Choroid plexus epithelial cell (primary cell): Measurements from ENCODE around the gene ATP1A1.

Experiments used
- DNase-seq: peaks from one replicate; pipeline ENCODE4 v3.0.0-alpha.2; 2010; ENCODE audit warnings: low read depth
- H3K4me3 ChIP-seq: 2 replicates; pipeline ENCODE4 v1.5.1; 2011; ENCODE audit warnings: low read depth, mild to moderate bottlenecking, control low read depth, low read length, moderate library complexity
- CTCF ChIP-seq: conservative IDR thresholded peaks from 2 replicates; pipeline ENCODE4 v1.5.1; 2011; ENCODE audit warnings: low read depth, mild to moderate bottlenecking, control low read depth, inconsistent platforms, low read length, moderate library complexity

The ATP1A1 gene

GRCh38 chr1:116329524-116330341 is 43.3 kb upstream of the ATP1A1 start:
- DNase-seq, result peak; percentile 27
- TF ChIP-seq CTCF, result no peak
- no peak overlapping the region for H3K4me3 ChIP-seq

GRCh38 chr1:116330342-116330652 is 42.7 kb upstream of the ATP1A1 start:
- TF ChIP-seq CTCF, result no peak
- no peak overlapping the region for H3K4me3 ChIP-seq
- no peak for DNase-seq

GRCh38 chr1:116330846-116331245 is 42.2 kb upstream of the ATP1A1 start:
- H3K4me3 ChIP-seq, result no peak overlapping the region
- no peak for TF ChIP-seq CTCF
- no peak for DNase-seq

GRCh38 chr1:116331523-116331922 is 41.5 kb upstream of the ATP1A1 start:
- TF ChIP-seq CTCF, result no peak
- DNase-seq, result no peak
- H3K4me3 ChIP-seq, result no peak overlapping the region

GRCh38 chr1:116332451-116332850 is 40.6 kb upstream of the ATP1A1 start:
- no peak overlapping the region for H3K4me3 ChIP-seq
- no peak for TF ChIP-seq CTCF
- no peak for DNase-seq

GRCh38 chr1:116333171-116334014 is 39.7 kb upstream of the ATP1A1 start:
- no peak for TF ChIP-seq CTCF

More at GRCh38 chr1:116333171-116334014, 39.7 kb upstream of the ATP1A1 start:
- H3K4me3 ChIP-seq, result no peak overlapping the region
- no peak for DNase-seq
